GM12872 (cell line): ENCODE results near the gene SETX.

Source experiments
- CTCF ChIP-seq: IDR thresholded peaks from 3 replicates; pipeline ENCODE4 v1.5.1; 2011; ENCODE audit warnings: low read depth, mild to moderate bottlenecking, low read length, moderate library complexity; ENCODE audit not compliant: insufficient read depth

SETX gene

GRCh38 chr9:132348676-132349075 lies 6.1 kb downstream of the SETX start:
- TF ChIP-seq CTCF: no peak

- TF ChIP-seq CTCF: no peak
Measured at GRCh38 chr9:132346177-132346576, 8.6 kb downstream of the SETX start.

- no peak for TF ChIP-seq CTCF
Measured at GRCh38 chr9:132341177-132341840, 13.5 kb downstream of the SETX start.

GRCh38 chr9:132334364-132334763 lies 20.4 kb downstream of the SETX start:
- no peak for TF ChIP-seq CTCF

GRCh38 chr9:132333556-132333955 lies 21.2 kb downstream of the SETX start:
- no peak for TF ChIP-seq CTCF

GRCh38 chr9:132328580-132328979 lies 26.2 kb downstream of the SETX start:
- no peak for TF ChIP-seq CTCF

GRCh38 chr9:132327537-132327936 lies 27.2 kb downstream of the SETX start:
- no peak for TF ChIP-seq CTCF
